HepG2 (cell line): ENCODE measurements around the gene BRD3. TPM values are rescaled to one million over a fixed set of nuclear protein-coding genes. Genes with fewer than 3 reads are reported as not detected.

Experiments
- ATAC-seq: fragments of 200-7000 bp; cut with Tn5 transposase; 3 replicates; pipeline ENCODE4 v1.9.1; 2020; ENCODE audit warnings: mild to moderate bottlenecking, moderate library complexity
- BruUV-seq: library from RNA; stranded (reverse); fragments of 400-500 nt; replicated peaks from 2 replicates; lab custom pipeline; 2021; lab: Mats Ljungman, UMichigan
- CTCF ChIA-PET: fragments of 300-600 bp; formaldehyde crosslinking; extraction: SDS; loops from one replicate; lab custom pipeline; 2021; ENCODE audit warnings: low total read pairs, inconsistent platforms, low intra/inter-chr PET ratio; lab: Yijun Ruan, JAX
- POLR2A ChIA-PET: fragments of 350-600 bp; sonication (Branson Sonifier 250); formaldehyde crosslinking; loops from one replicate; lab custom pipeline; 2020; ENCODE audit warnings: antibody characterized with exemption, inconsistent platforms; lab: Yijun Ruan, JAX
- DNase-seq: peaks from one replicate; pipeline ENCODE4 v3.0.0-alpha.2; 2015; ENCODE audit warnings: low spot score
- FAIRE-seq: peaks from 3 replicates; lab custom pipeline; 2011; peaks lifted over from hg19 to GRCh38; lab: Jason Lieb, UNC
- H2AFZ ChIP-seq: one replicate; pipeline ENCODE4 v1.6.1; 2011; ENCODE audit warnings: low read length, inconsistent platforms
- H3K27ac ChIP-seq: fragments of 300-600 bp; 3 replicates; pipeline ENCODE4 v1.8.0; 2011; ENCODE audit warnings: mixed run types, mild to moderate bottlenecking, mixed read lengths, low read length, inconsistent platforms; ENCODE audit not compliant: insufficient read depth; ENCODE audit errors: extremely low read length
- H3K27me3 ChIP-seq, 2 experiments: fragments of 200-600 bp in 1 of 2; 2 replicates in 1 of 2; 3 replicates in 1 of 2; pipeline versions ENCODE4 v1.6.0 to v1.8.0; 2011; ENCODE audit warnings: low read length in 2 of 2, mild to moderate bottlenecking in 2 of 2, moderate library complexity in 2 of 2, inconsistent platforms in 1 of 2; ENCODE audit not compliant: insufficient read depth in 2 of 2, control insufficient read depth in 1 of 2
- H3K36me3 ChIP-seq, 2 experiments: fragments of 200-600 bp in 1 of 2; replicated peaks in 1 of 2; 2 replicates in 1 of 2; 3 replicates in 1 of 2; pipeline versions ENCODE4 v1.5.1 to v1.8.0; 2011; ENCODE audit warnings: low read length in 2 of 2, inconsistent platforms in 1 of 2; ENCODE audit not compliant: insufficient read depth in 2 of 2, control insufficient read depth in 1 of 2
- H3K4me1 ChIP-seq: 2 replicates; pipeline ENCODE4 v1.5.1; 2012; ENCODE audit warnings: low read length, inconsistent platforms; ENCODE audit not compliant: insufficient read depth
- H3K4me2 ChIP-seq: 2 replicates; pipeline ENCODE4 v1.6.0; 2011; ENCODE audit warnings: low read depth, low read length, inconsistent platforms
- H3K4me3 ChIP-seq, 3 experiments: fragments of 200-600 bp in 1 of 3; sonication (generic), shearing (Covaris generic) in 1 of 3; replicated peaks in 1 of 3; 2 replicates each; pipeline ENCODE4 v1.5.1; 2011 to 2016; ENCODE audit warnings: low read length in 3 of 3, inconsistent platforms in 2 of 3, low read depth in 2 of 3, mild to moderate bottlenecking in 2 of 3, control low read depth in 1 of 3, mixed read lengths in 1 of 3; ENCODE audit not compliant: insufficient read depth in 1 of 3
- H3K79me2 ChIP-seq: one replicate; pipeline ENCODE4 v1.6.1; 2011; ENCODE audit warnings: low read length, inconsistent platforms; ENCODE audit not compliant: insufficient read depth
- H3K9ac ChIP-seq: 2 replicates; pipeline ENCODE4 v1.6.0; 2011; ENCODE audit warnings: mild to moderate bottlenecking, low read depth, low read length, inconsistent platforms; ENCODE audit not compliant: insufficient read depth
- H3K9me3 ChIP-seq: 2 replicates; pipeline ENCODE4 v1.5.1; 2012; ENCODE audit warnings: mild to moderate bottlenecking, low read length
- H4K20me1 ChIP-seq: 2 replicates; pipeline ENCODE4 v1.6.0; 2011; ENCODE audit warnings: inconsistent platforms, mild to moderate bottlenecking, low read length, moderate library complexity; ENCODE audit not compliant: insufficient read depth
- ATAD3A ChIP-seq: sonication (generic); formaldehyde crosslinking; IDR thresholded peaks from 2 replicates; pipeline ENCODE4 v1.4.0; 2020; ENCODE audit warnings: missing genetic modification reagents
- BHLHE40 ChIP-seq: IDR thresholded peaks from 2 replicates; pipeline ENCODE4 v1.6.1; 2011; ENCODE audit warnings: low read length, improper control_type of control experiment
- BRCA1 ChIP-seq: sonication (generic); formaldehyde crosslinking; IDR thresholded peaks from 2 replicates; pipeline ENCODE4 v1.4.0; 2020; ENCODE audit warnings: missing genetic modification reagents
- HOXA5 ChIP-seq: sonication (generic); formaldehyde crosslinking; IDR thresholded peaks from 2 replicates; pipeline ENCODE4 v1.4.0; 2020; ENCODE audit warnings: missing genetic modification reagents
- NONO ChIP-seq, 2 experiments: fragments of 450-650 bp in 1 of 2; sonication (generic) in 1 of 2; formaldehyde crosslinking in 1 of 2; IDR thresholded peaks in 1 of 2; conservative IDR thresholded peaks in 1 of 2; 2 replicates each; pipeline versions ENCODE4 v1.6.1 to v1.8.0; 2017 to 2022; ENCODE audit warnings: mild to moderate bottlenecking in 1 of 2, missing genetic modification reagents in 1 of 2, moderate library complexity in 1 of 2
- ONECUT2 ChIP-seq: sonication (generic); formaldehyde crosslinking; IDR thresholded peaks from 2 replicates; pipeline ENCODE4 v1.4.0; 2020; ENCODE audit warnings: missing genetic modification reagents
- PHF20 ChIP-seq: sonication (generic); formaldehyde crosslinking; IDR thresholded peaks from 2 replicates; pipeline ENCODE4 v1.5.0; 2020; ENCODE audit warnings: mild to moderate bottlenecking, missing genetic modification reagents
- PTBP1 ChIP-seq: fragments of 200-400 bp; formaldehyde crosslinking; IDR thresholded peaks from 2 replicates; pipeline ENCODE4 v1.6.1; 2018; ENCODE audit warnings: low read length, low read depth; ENCODE audit not compliant: poor library complexity, severe bottlenecking
- THYN1 ChIP-seq: sonication (generic); formaldehyde crosslinking; IDR thresholded peaks from 2 replicates; pipeline ENCODE4 v1.8.1; 2023; ENCODE audit warnings: low read depth, mild to moderate bottlenecking, moderate library complexity, missing genetic modification reagents, borderline replicate concordance
- ZC3H13 ChIP-seq: sonication (generic); formaldehyde crosslinking; IDR thresholded peaks from 2 replicates; pipeline ENCODE4 v1.8.1; 2023; ENCODE audit warnings: mild to moderate bottlenecking, missing genetic modification reagents, moderate library complexity
- ZFP62 ChIP-seq: sonication (generic); formaldehyde crosslinking; IDR thresholded peaks from 2 replicates; pipeline ENCODE4 v1.4.0; 2020; ENCODE audit warnings: missing genetic modification reagents
- ZNF274 ChIP-seq: sonication (generic); formaldehyde crosslinking; IDR thresholded peaks from 2 replicates; pipeline ENCODE4 v1.5.1; 2020; ENCODE audit warnings: mild to moderate bottlenecking, missing genetic modification reagents
- ZNF430 ChIP-seq: sonication (generic); formaldehyde crosslinking; IDR thresholded peaks from 2 replicates; pipeline ENCODE4 v1.9.0; 2021; ENCODE audit warnings: mild to moderate bottlenecking, missing genetic modification reagents
- ZNF44 ChIP-seq: sonication (generic); formaldehyde crosslinking; IDR thresholded peaks from 2 replicates; pipeline ENCODE4 v1.5.1; 2020; ENCODE audit warnings: mild to moderate bottlenecking, missing genetic modification reagents
- ZNF451 ChIP-seq: sonication (generic); formaldehyde crosslinking; IDR thresholded peaks from 2 replicates; pipeline ENCODE4 v1.5.0; 2020; ENCODE audit warnings: mild to moderate bottlenecking, missing genetic modification reagents
- ZNF567 ChIP-seq: sonication (generic); formaldehyde crosslinking; IDR thresholded peaks from 2 replicates; pipeline ENCODE4 v1.8.1; 2023; ENCODE audit warnings: mild to moderate bottlenecking, missing genetic modification reagents, borderline replicate concordance
- ZNF75D ChIP-seq: sonication (generic); formaldehyde crosslinking; IDR thresholded peaks from 2 replicates; pipeline ENCODE4 v1.8.1; 2023; ENCODE audit warnings: missing genetic modification reagents, mild to moderate bottlenecking, borderline replicate concordance
- ZSCAN30 ChIP-seq: sonication (generic); formaldehyde crosslinking; IDR thresholded peaks from 2 replicates; pipeline ENCODE4 v1.5.0; 2020; ENCODE audit warnings: mild to moderate bottlenecking, missing genetic modification reagents
- WGBS: methylation state at CpG from one replicate; pipeline ENCODE4 v1.1.6; 2017; ENCODE audit warnings: low lambda C conversion rate; 5-methylcytosine and 5-hydroxymethylcytosine counted together
- in situ Hi-C: cut with HindIII; loops from 2 replicates; pipeline ENCODE4 v1.10.0; 2017; ENCODE audit warnings: low pct_unique_long_range_greater_than_20kb; ENCODE audit not compliant: extremely low pct_ligation_motif_present
- intact Hi-C: fragments of 100-400 bp; cut with micrococcal nuclease; formaldehyde crosslinking; loops from one replicate; pipeline ENCODE4 v1.10.0; 2022; ENCODE audit not compliant: unreplicated experiment
- polyA plus RNA-seq, 8 experiments: library from polyadenylated mRNA; depleted of rRNA in 3 of 8; stranded (reverse) in 7 of 8; unstranded in 1 of 8; fragments of >200 nt; fragmentation: Illumina TruSeq in 4 of 8; extraction: Trizol in 4 of 8; gene quantifications; 2 replicates each; pipeline versions ENCODE4 v1.2.1 to v1.2.3, GENCODE V29; 2011 to 2016; ENCODE audit warnings: low read depth in 4 of 8, missing spikeins in 1 of 8, mixed read lengths in 1 of 8; ENCODE audit not compliant: insufficient read depth in 1 of 8
- total RNA-seq, 5 experiments: library from RNA; depleted of rRNA; stranded (reverse); fragments of >200 nt; fragmentation: Illumina TruSeq; extraction: Trizol; gene quantifications; 2 replicates each; pipeline ENCODE4 v1.2.3, GENCODE V29; 2016; ENCODE audit warnings: low read depth in 1 of 5
- TF ChIP-seq, protein P1 (sequence below): IDR thresholded peaks from 2 replicates; pipeline ENCODE4 v1.6.1; 2018; ENCODE audit warnings: missing genetic modification reagents, mild to moderate bottlenecking, missing compliant biosample characterization
- TF ChIP-seq, protein P2 (sequence below): sonication (generic); formaldehyde crosslinking; IDR thresholded peaks from 2 replicates; pipeline ENCODE4 v1.9.0; 2022; ENCODE audit warnings: missing genetic modification reagents, mild to moderate bottlenecking, borderline replicate concordance
- TF ChIP-seq, protein P3 (sequence below): sonication (generic); formaldehyde crosslinking; IDR thresholded peaks from 2 replicates; pipeline ENCODE4 v1.8.1; 2023; ENCODE audit warnings: missing genetic modification reagents, mild to moderate bottlenecking, borderline replicate concordance

BRD3 gene
- total and polyA plus RNA-seq, 2 of the 13 experiments (the other 11 are each of a cell fraction or from before 2014, with no cell fraction given), result 5.9 to 12.9 TPM

DNA sequence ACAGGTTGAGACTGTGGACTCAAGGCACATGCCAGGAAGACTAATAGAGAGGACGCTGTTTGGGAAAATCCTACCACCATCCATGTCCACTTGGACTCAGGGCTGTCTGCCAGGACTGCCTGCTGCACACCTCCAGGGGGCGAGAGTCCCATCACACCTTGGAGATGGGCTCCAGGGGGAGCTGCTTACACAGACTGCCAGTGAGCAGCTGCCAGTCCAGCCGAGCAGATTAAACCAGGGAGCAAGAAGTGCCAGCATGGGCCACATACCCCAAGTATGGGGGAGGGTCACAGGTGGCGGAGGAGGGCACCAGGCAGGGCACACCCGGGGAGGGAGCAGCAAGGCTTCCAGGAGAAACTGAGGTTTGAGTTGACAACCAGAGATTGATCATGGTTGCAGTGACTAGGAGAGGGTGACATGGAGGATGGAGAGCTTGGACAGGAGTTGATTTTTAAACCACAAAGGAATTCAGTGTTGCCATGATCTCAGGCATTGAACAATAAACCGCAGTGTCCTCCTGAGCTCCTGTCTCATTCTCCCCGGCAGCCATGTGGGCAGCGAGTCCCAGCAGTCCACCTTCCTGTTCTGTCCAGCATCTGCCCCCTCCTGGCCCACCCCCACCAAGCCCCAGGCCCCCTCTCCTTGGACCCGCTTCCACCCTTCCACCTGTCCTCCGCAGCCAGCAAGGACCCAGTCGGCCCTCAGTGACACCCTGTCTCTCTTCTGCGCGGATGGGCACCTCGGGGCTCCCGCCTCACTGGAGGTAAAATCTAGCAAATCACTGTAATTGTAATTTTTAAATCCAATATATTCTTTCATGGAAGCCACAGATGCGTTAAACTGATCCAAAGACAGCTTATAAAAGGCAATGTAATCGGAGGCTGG is 72.6 kb downstream of the BRD3 start:
- Histone ChIP-seq H3K4me3 (peak overlapping the region in 1 of 3 experiments; percentile 10; a peak in 1 of 6 replicates), H3K27me3 (no peaks in the 10 kb centered on the region; a peak in 1 of 5 replicates), H3K9ac (no peak overlapping the region), H3K4me1 (peaks cover 28% of the 10 kb centered on the region), H3K27ac (no peak overlapping the region), H3K36me3 (no peaks in the 10 kb centered on the region), H4K20me1 (peaks cover 8% of the 10 kb centered on the region; the same call in 1 of the 2 replicates), H3K9me3 (no peaks in the 10 kb centered on the region), H3K4me2 (peak overlapping the region; percentile 49), H3K79me2 (peaks cover 19% of the 10 kb centered on the region), H2AFZ (no peak overlapping the region)
- FAIRE-seq (peak; percentile 28), ATAC-seq (no peak), DNase-seq (peak; percentile 47)
- 46% methylated on average over 15 of the region's 17 CpGs for WGBS
- CTCF ChIA-PET, result interaction anchor here (0.7 to 4.0 kb wide), 6 partner anchors 71 to 268 kb away, joined by 4 to 40 read pairs (median 8); no protein-coding TSS in a partner anchor
- intact Hi-C loops, result loop anchor here (2.0 kb wide), 1 partner anchor 16 kb away; no protein-coding TSS in a partner anchor
- in situ Hi-C loops, result no loop called here
- POLR2A ChIA-PET, result interaction anchor here (0.9 to 1.2 kb wide), 4 partner anchors 80 to 226 kb away, joined by 3 to 4 read pairs (median 3); no protein-coding TSS in a partner anchor
- no TSS peak for BruUV-seq
- 0 out of 2 replicates have a peak, but pooled peaks have one; percentile 44 for TF ChIP-seq ZNF567 (CRISPR knock-in tag)
- no peak for TF ChIP-seq ZFP62 (CRISPR knock-in tag)
- no peak for TF ChIP-seq ZNF274 (CRISPR knock-in tag)
- no peak for TF ChIP-seq ZNF430
- no peak for TF ChIP-seq ZSCAN30 (CRISPR knock-in tag)
- TF ChIP-seq HOXA5 (CRISPR knock-in tag), result no peak
- TF ChIP-seq, protein P1, sequence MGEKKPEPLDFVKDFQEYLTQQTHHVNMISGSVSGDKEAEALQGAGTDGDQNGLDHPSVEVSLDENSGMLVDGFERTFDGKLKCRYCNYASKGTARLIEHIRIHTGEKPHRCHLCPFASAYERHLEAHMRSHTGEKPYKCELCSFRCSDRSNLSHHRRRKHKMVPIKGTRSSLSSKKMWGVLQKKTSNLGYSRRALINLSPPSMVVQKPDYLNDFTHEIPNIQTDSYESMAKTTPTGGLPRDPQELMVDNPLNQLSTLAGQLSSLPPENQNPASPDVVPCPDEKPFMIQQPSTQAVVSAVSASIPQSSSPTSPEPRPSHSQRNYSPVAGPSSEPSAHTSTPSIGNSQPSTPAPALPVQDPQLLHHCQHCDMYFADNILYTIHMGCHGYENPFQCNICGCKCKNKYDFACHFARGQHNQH, result 0 out of 2 replicates have a peak, but pooled peaks have one; percentile 1
- no peak for TF ChIP-seq ATAD3A
- TF ChIP-seq ZC3H13 (CRISPR knock-in tag), result peak; percentile 37; the same call in 1 of the 2 replicates
- TF ChIP-seq, protein P2, sequence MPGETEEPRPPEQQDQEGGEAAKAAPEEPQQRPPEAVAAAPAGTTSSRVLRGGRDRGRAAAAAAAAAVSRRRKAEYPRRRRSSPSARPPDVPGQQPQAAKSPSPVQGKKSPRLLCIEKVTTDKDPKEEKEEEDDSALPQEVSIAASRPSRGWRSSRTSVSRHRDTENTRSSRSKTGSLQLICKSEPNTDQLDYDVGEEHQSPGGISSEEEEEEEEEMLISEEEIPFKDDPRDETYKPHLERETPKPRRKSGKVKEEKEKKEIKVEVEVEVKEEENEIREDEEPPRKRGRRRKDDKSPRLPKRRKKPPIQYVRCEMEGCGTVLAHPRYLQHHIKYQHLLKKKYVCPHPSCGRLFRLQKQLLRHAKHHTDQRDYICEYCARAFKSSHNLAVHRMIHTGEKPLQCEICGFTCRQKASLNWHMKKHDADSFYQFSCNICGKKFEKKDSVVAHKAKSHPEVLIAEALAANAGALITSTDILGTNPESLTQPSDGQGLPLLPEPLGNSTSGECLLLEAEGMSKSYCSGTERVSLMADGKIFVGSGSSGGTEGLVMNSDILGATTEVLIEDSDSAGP (CRISPR knock-in tag), result 0 out of 2 replicates have a peak, but pooled peaks have one; percentile 11
- TF ChIP-seq ZNF44 (CRISPR knock-in tag), result no peak
- TF ChIP-seq, protein P3, sequence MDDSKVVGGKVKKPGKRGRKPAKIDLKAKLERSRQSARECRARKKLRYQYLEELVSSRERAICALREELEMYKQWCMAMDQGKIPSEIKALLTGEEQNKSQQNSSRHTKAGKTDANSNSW (CRISPR knock-in tag), result no peak
- no peak for TF ChIP-seq ONECUT2 (CRISPR knock-in tag)
- no peak for TF ChIP-seq ZNF75D (CRISPR knock-in tag)
- no peak for TF ChIP-seq PTBP1
- no peak for TF ChIP-seq BRCA1 (CRISPR knock-in tag)
- no peak for TF ChIP-seq THYN1 (CRISPR knock-in tag)
- TF ChIP-seq NONO (IDR thresholded peaks at IDR 0.05), result no peak
- TF ChIP-seq NONO (CRISPR knock-in tag; conservative IDR thresholded peaks at IDR 0.05), result no peak
- 0 out of 2 replicates have a peak, but pooled peaks have one; percentile 22 for TF ChIP-seq ZNF451 (CRISPR knock-in tag)
- no peak for TF ChIP-seq BHLHE40
- TF ChIP-seq PHF20 (CRISPR knock-in tag), result no peak
